ENCODE measurements around the gene HYDIN. TPM values are rescaled to one million over a fixed set of nuclear protein-coding genes. Genes with fewer than 3 reads are reported as not detected.

The HYDIN gene
- total RNA-seq, 2 experiments from 2014 or later: not detected

- no peaks in the 10 kb centered on the region for H3K27me3 Mint-ChIP-seq (ENCODE audit: low read depth)
- CTCF ChIA-PET: interaction anchor here (1.8 to 3.1 kb wide), 2 partner anchors 11 to 12 kb away, joined by 5 to 14 read pairs; no protein-coding TSS in a partner anchor
These were observed 448.3 kb downstream of the HYDIN start for GRCh38 chr16:70782237-70782636.

GRCh38 chr16:70781800-70782199 is 448.7 kb downstream of the HYDIN start:
- CTCF ChIA-PET: interaction anchor here (0.9 to 3.1 kb wide), 3 partner anchors 10 to 17 kb away, joined by 3 to 14 read pairs (median 5); no protein-coding TSS in a partner anchor
- no peak overlapping the region for H3K4me3 Mint-ChIP-seq
- H3K27me3 Mint-ChIP-seq (ENCODE audit: low read depth): no peaks in the 10 kb centered on the region
- intact Hi-C loops (cut with micrococcal nuclease): no loop called here
- H3K36me3 Mint-ChIP-seq (ENCODE audit: low read depth): peaks cover 37% of the 10 kb centered on the region
- no peak for DNase-seq
- H3K27ac Mint-ChIP-seq: no peak overlapping the region
- H3K9me3 Mint-ChIP-seq: no peaks in the 10 kb centered on the region
- H3K4me1 Mint-ChIP-seq (ENCODE audit: low read depth): no peaks in the 10 kb centered on the region

More at GRCh38 chr16:70782237-70782636, 448.3 kb downstream of the HYDIN start:
- peaks cover 34% of the 10 kb centered on the region for H3K36me3 Mint-ChIP-seq (ENCODE audit: low read depth)
- intact Hi-C loops (cut with micrococcal nuclease): no loop called here
- DNase-seq: no peak
- no peaks in the 10 kb centered on the region for H3K4me1 Mint-ChIP-seq (ENCODE audit: low read depth)
- no peak overlapping the region for H3K27ac Mint-ChIP-seq
- no peaks in the 10 kb centered on the region for H3K9me3 Mint-ChIP-seq
- no peak overlapping the region for H3K4me3 Mint-ChIP-seq

- no peak overlapping the region for H3K4me3 Mint-ChIP-seq
- no peaks in the 10 kb centered on the region for H3K4me1 Mint-ChIP-seq (ENCODE audit: low read depth)
- intact Hi-C loops (cut with micrococcal nuclease): no loop called here
- no peak for DNase-seq
- peaks cover 37% of the 10 kb centered on the region for H3K36me3 Mint-ChIP-seq (ENCODE audit: low read depth)
- H3K27me3 Mint-ChIP-seq (ENCODE audit: low read depth): no peaks in the 10 kb centered on the region
- no peak overlapping the region for H3K27ac Mint-ChIP-seq
- CTCF ChIA-PET: interaction anchor here (0.9 to 3.1 kb wide), 3 partner anchors 9 to 18 kb away, joined by 3 to 14 read pairs (median 5); no protein-coding TSS in a partner anchor
- no peaks in the 10 kb centered on the region for H3K9me3 Mint-ChIP-seq
These were observed 450.0 kb downstream of the HYDIN start for GRCh38 chr16:70780546-70780945.

- DNase-seq: no peak
- Mint-ChIP-seq H3K27me3 (ENCODE audit: low read depth) (no peaks in the 10 kb centered on the region), H3K9me3 (no peaks in the 10 kb centered on the region), H3K4me1 (ENCODE audit: low read depth) (no peaks in the 10 kb centered on the region), H3K27ac (no peak overlapping the region), H3K36me3 (ENCODE audit: low read depth) (peaks cover 35% of the 10 kb centered on the region), H3K4me3 (no peak overlapping the region)
- intact Hi-C loops (cut with micrococcal nuclease): loop anchor here (10.0 kb wide), 1 partner anchor 615 kb away; no protein-coding TSS in a partner anchor
- CTCF ChIA-PET: interaction anchor here (0.7 to 1.6 kb wide), 2 partner anchors 9 to 49 kb away, joined by 3 to 12 read pairs; no protein-coding TSS in a partner anchor
These were observed 451.2 kb downstream of the HYDIN start for GRCh38 chr16:70779361-70779760.

GRCh38 chr16:70778901-70779309 is 451.6 kb downstream of the HYDIN start:
- H3K36me3 Mint-ChIP-seq (ENCODE audit: low read depth): peaks cover 34% of the 10 kb centered on the region
- no peaks in the 10 kb centered on the region for H3K9me3 Mint-ChIP-seq
- no peak overlapping the region for H3K27ac Mint-ChIP-seq
- H3K4me1 Mint-ChIP-seq (ENCODE audit: low read depth): no peaks in the 10 kb centered on the region
- no peak for DNase-seq
- no peaks in the 10 kb centered on the region for H3K27me3 Mint-ChIP-seq (ENCODE audit: low read depth)
- CTCF ChIA-PET: interaction anchor here (0.7 to 1.6 kb wide), 2 partner anchors 8 to 49 kb away, joined by 3 to 12 read pairs; no protein-coding TSS in a partner anchor
- intact Hi-C loops (cut with micrococcal nuclease): loop anchor here (10.0 kb wide), 1 partner anchor 614 kb away; no protein-coding TSS in a partner anchor
- H3K4me3 Mint-ChIP-seq: no peak overlapping the region

GRCh38 chr16:70777973-70778406 is 452.5 kb downstream of the HYDIN start:
- DNase-seq: no peak

GRCh38 chr16:70777496-70777895 is 453.0 kb downstream of the HYDIN start:
- Mint-ChIP-seq H3K27ac (no peak overlapping the region), H3K9me3 (no peaks in the 10 kb centered on the region), H3K36me3 (ENCODE audit: low read depth) (peaks cover 30% of the 10 kb centered on the region), H3K4me1 (ENCODE audit: low read depth) (no peaks in the 10 kb centered on the region), H3K27me3 (ENCODE audit: low read depth) (no peaks in the 10 kb centered on the region), H3K4me3 (no peak overlapping the region)
- intact Hi-C loops (cut with micrococcal nuclease): loop anchor here (10.0 kb wide), 1 partner anchor 613 kb away; no protein-coding TSS in a partner anchor
- CTCF ChIA-PET: interaction anchor here (1.2 kb wide), 1 partner anchor 16 kb away, joined by 3 read pairs; no protein-coding TSS in a partner anchor
- no peak for DNase-seq

More at GRCh38 chr16:70777973-70778406, 452.5 kb downstream of the HYDIN start:
- no peaks in the 10 kb centered on the region for H3K9me3 Mint-ChIP-seq
- H3K27me3 Mint-ChIP-seq (ENCODE audit: low read depth): no peaks in the 10 kb centered on the region
- no peak overlapping the region for H3K4me3 Mint-ChIP-seq
- peaks cover 33% of the 10 kb centered on the region for H3K36me3 Mint-ChIP-seq (ENCODE audit: low read depth)
- no peak overlapping the region for H3K27ac Mint-ChIP-seq
- intact Hi-C loops (cut with micrococcal nuclease): loop anchor here (10.0 kb wide), 1 partner anchor 613 kb away; no protein-coding TSS in a partner anchor
- CTCF ChIA-PET: interaction anchor here (1.2 kb wide), 1 partner anchor 16 kb away, joined by 3 read pairs; no protein-coding TSS in a partner anchor
- H3K4me1 Mint-ChIP-seq (ENCODE audit: low read depth): no peaks in the 10 kb centered on the region

GRCh38 chr16:70775399-70775798 is 455.1 kb downstream of the HYDIN start:
- Mint-ChIP-seq H3K4me1 (ENCODE audit: low read depth) (peaks cover 3% of the 10 kb centered on the region), H3K4me3 (no peak overlapping the region), H3K36me3 (ENCODE audit: low read depth) (peaks cover 16% of the 10 kb centered on the region), H3K27ac (no peak overlapping the region), H3K27me3 (ENCODE audit: low read depth) (no peaks in the 10 kb centered on the region), H3K9me3 (no peaks in the 10 kb centered on the region)
- no peak for DNase-seq
- intact Hi-C loops (cut with micrococcal nuclease): loop anchor here (10.0 kb wide), 1 partner anchor 611 kb away; no protein-coding TSS in a partner anchor
- CTCF ChIA-PET: interaction anchor here (0.9 to 1.0 kb wide), 2 partner anchors 37 to 523 kb away, joined by 3 read pairs; no protein-coding TSS in a partner anchor

GRCh38 chr16:70774261-70774660 is 456.3 kb downstream of the HYDIN start:
- Mint-ChIP-seq H3K36me3 (ENCODE audit: low read depth) (peaks cover 13% of the 10 kb centered on the region), H3K9me3 (no peaks in the 10 kb centered on the region), H3K4me1 (ENCODE audit: low read depth) (peaks cover 3% of the 10 kb centered on the region), H3K27ac (no peak overlapping the region), H3K4me3 (no peak overlapping the region), H3K27me3 (ENCODE audit: low read depth) (no peaks in the 10 kb centered on the region)
- intact Hi-C loops (cut with micrococcal nuclease): loop anchor here (10.0 kb wide), 1 partner anchor 609 kb away; no protein-coding TSS in a partner anchor
- CTCF ChIA-PET: no interaction called here
- no peak for DNase-seq

- H3K36me3 Mint-ChIP-seq (ENCODE audit: low read depth): peaks cover 10% of the 10 kb centered on the region
- H3K4me1 Mint-ChIP-seq (ENCODE audit: low read depth): peaks cover 3% of the 10 kb centered on the region
- no peak for DNase-seq
- H3K4me3 Mint-ChIP-seq: no peak overlapping the region
- CTCF ChIA-PET: interaction anchor here (0.6 to 5.8 kb wide), 5 partner anchors 12 to 1514 kb away, joined by 3 to 70 read pairs (median 9); no protein-coding TSS in a partner anchor
- H3K27ac Mint-ChIP-seq: no peak overlapping the region
- H3K9me3 Mint-ChIP-seq: no peaks in the 10 kb centered on the region
- intact Hi-C loops (cut with micrococcal nuclease): loop anchor here (10.0 kb wide), 1 partner anchor 608 kb away; no protein-coding TSS in a partner anchor
- H3K27me3 Mint-ChIP-seq (ENCODE audit: low read depth): no peaks in the 10 kb centered on the region
These were observed 458.0 kb downstream of the HYDIN start for GRCh38 chr16:70772493-70772892.

- Mint-ChIP-seq H3K4me1 (ENCODE audit: low read depth) (peaks cover 3% of the 10 kb centered on the region), H3K9me3 (no peaks in the 10 kb centered on the region), H3K4me3 (no peak overlapping the region), H3K27me3 (ENCODE audit: low read depth) (no peaks in the 10 kb centered on the region), H3K36me3 (ENCODE audit: low read depth) (peaks cover 5% of the 10 kb centered on the region), H3K27ac (no peak overlapping the region)
- intact Hi-C loops (cut with micrococcal nuclease): loop anchor here (1.0 to 10.0 kb wide), 6 partner anchors 34 to 606 kb away; no protein-coding TSS in a partner anchor
- CTCF ChIA-PET: interaction anchor here (0.6 to 5.8 kb wide), 41 partner anchors 8 to 876 kb away, joined by 3 to 70 read pairs (median 6); partner anchors contain the start of genes IL34 and VAC14
- DNase-seq: peak; percentile 83
These were observed 459.6 kb downstream of the HYDIN start for GRCh38 chr16:70770626-70771552.

GRCh38 chr16:70770291-70770625 is 460.3 kb downstream of the HYDIN start:
- Mint-ChIP-seq H3K9me3 (no peaks in the 10 kb centered on the region), H3K27me3 (ENCODE audit: low read depth) (no peaks in the 10 kb centered on the region), H3K4me3 (no peak overlapping the region), H3K4me1 (ENCODE audit: low read depth) (peaks cover 3% of the 10 kb centered on the region), H3K27ac (no peak overlapping the region), H3K36me3 (ENCODE audit: low read depth) (peaks cover 5% of the 10 kb centered on the region)
- no peak for DNase-seq
- intact Hi-C loops (cut with micrococcal nuclease): loop anchor here (10.0 kb wide), 1 partner anchor 605 kb away; no protein-coding TSS in a partner anchor
- CTCF ChIA-PET: interaction anchor here (0.6 to 5.8 kb wide), 19 partner anchors 9 to 143 kb away, joined by 3 to 70 read pairs (median 8); no protein-coding TSS in a partner anchor

All from activated naive CD4-positive, alpha-beta T cell treated with anti-CD3 and anti-CD28 coated beads for 36 hours (primary cell).